HepG2 (cell line): ENCODE results near the gene SPTBN4. TPM values are rescaled to one million over a fixed set of nuclear protein-coding genes. Genes with fewer than 3 reads are reported as not detected.

Source experiments
- ATAC-seq: fragments of 200-7000 bp; cut with Tn5 transposase; 3 replicates; pipeline ENCODE4 v1.9.1; 2020; ENCODE audit warnings: mild to moderate bottlenecking, moderate library complexity
- BruUV-seq: library from RNA; stranded (reverse); fragments of 400-500 nt; replicated peaks from 2 replicates; lab custom pipeline; 2021; lab: Mats Ljungman, UMichigan
- CTCF ChIA-PET: fragments of 300-600 bp; formaldehyde crosslinking; extraction: SDS; loops from one replicate; lab custom pipeline; 2021; ENCODE audit warnings: low total read pairs, inconsistent platforms, low intra/inter-chr PET ratio; lab: Yijun Ruan, JAX
- POLR2A ChIA-PET: fragments of 350-600 bp; sonication (Branson Sonifier 250); formaldehyde crosslinking; loops from one replicate; lab custom pipeline; 2020; ENCODE audit warnings: antibody characterized with exemption, inconsistent platforms; lab: Yijun Ruan, JAX
- DNase-seq: peaks from one replicate; pipeline ENCODE4 v3.0.0-alpha.2; 2015; ENCODE audit warnings: low spot score
- FAIRE-seq: peaks from 3 replicates; lab custom pipeline; 2011; peaks lifted over from hg19 to GRCh38; lab: Jason Lieb, UNC
- H2AFZ ChIP-seq: one replicate; pipeline ENCODE4 v1.6.1; 2011; ENCODE audit warnings: low read length, inconsistent platforms
- H3K27ac ChIP-seq: fragments of 300-600 bp; 3 replicates; pipeline ENCODE4 v1.8.0; 2011; ENCODE audit warnings: mixed run types, mild to moderate bottlenecking, mixed read lengths, low read length, inconsistent platforms; ENCODE audit not compliant: insufficient read depth; ENCODE audit errors: extremely low read length
- H3K27me3 ChIP-seq, 2 experiments: fragments of 200-600 bp in 1 of 2; 2 replicates in 1 of 2; 3 replicates in 1 of 2; pipeline versions ENCODE4 v1.6.0 to v1.8.0; 2011; ENCODE audit warnings: low read length in 2 of 2, mild to moderate bottlenecking in 2 of 2, moderate library complexity in 2 of 2, inconsistent platforms in 1 of 2; ENCODE audit not compliant: insufficient read depth in 2 of 2, control insufficient read depth in 1 of 2
- H3K36me3 ChIP-seq, 2 experiments: fragments of 200-600 bp in 1 of 2; replicated peaks in 1 of 2; 2 replicates in 1 of 2; 3 replicates in 1 of 2; pipeline versions ENCODE4 v1.5.1 to v1.8.0; 2011; ENCODE audit warnings: low read length in 2 of 2, inconsistent platforms in 1 of 2; ENCODE audit not compliant: insufficient read depth in 2 of 2, control insufficient read depth in 1 of 2
- H3K4me1 ChIP-seq: 2 replicates; pipeline ENCODE4 v1.5.1; 2012; ENCODE audit warnings: low read length, inconsistent platforms; ENCODE audit not compliant: insufficient read depth
- H3K4me2 ChIP-seq: 2 replicates; pipeline ENCODE4 v1.6.0; 2011; ENCODE audit warnings: low read depth, low read length, inconsistent platforms
- H3K4me3 ChIP-seq, 3 experiments: fragments of 200-600 bp in 1 of 3; sonication (generic), shearing (Covaris generic) in 1 of 3; replicated peaks in 1 of 3; 2 replicates each; pipeline ENCODE4 v1.5.1; 2011 to 2016; ENCODE audit warnings: low read length in 3 of 3, inconsistent platforms in 2 of 3, low read depth in 2 of 3, mild to moderate bottlenecking in 2 of 3, control low read depth in 1 of 3, mixed read lengths in 1 of 3; ENCODE audit not compliant: insufficient read depth in 1 of 3
- H3K79me2 ChIP-seq: one replicate; pipeline ENCODE4 v1.6.1; 2011; ENCODE audit warnings: low read length, inconsistent platforms; ENCODE audit not compliant: insufficient read depth
- H3K9ac ChIP-seq: 2 replicates; pipeline ENCODE4 v1.6.0; 2011; ENCODE audit warnings: mild to moderate bottlenecking, low read depth, low read length, inconsistent platforms; ENCODE audit not compliant: insufficient read depth
- H3K9me3 ChIP-seq: 2 replicates; pipeline ENCODE4 v1.5.1; 2012; ENCODE audit warnings: mild to moderate bottlenecking, low read length
- H4K20me1 ChIP-seq: 2 replicates; pipeline ENCODE4 v1.6.0; 2011; ENCODE audit warnings: inconsistent platforms, mild to moderate bottlenecking, low read length, moderate library complexity; ENCODE audit not compliant: insufficient read depth
- HNF4A ChIP-seq: sonication (generic); formaldehyde crosslinking; IDR thresholded peaks from 2 replicates; pipeline ENCODE4 v1.4.0; 2020; ENCODE audit warnings: missing genetic modification reagents
- KMT2B ChIP-seq: IDR thresholded peaks from 2 replicates; pipeline ENCODE4 v1.6.1; 2016; ENCODE audit warnings: missing genetic modification reagents, missing compliant biosample characterization
- MEIS1 ChIP-seq: sonication (generic); formaldehyde crosslinking; IDR thresholded peaks from 2 replicates; pipeline ENCODE4 v1.9.0; 2021; ENCODE audit warnings: mild to moderate bottlenecking, missing genetic modification reagents, moderate library complexity, borderline replicate concordance
- NCOA5 ChIP-seq: sonication (generic); formaldehyde crosslinking; IDR thresholded peaks from 2 replicates; pipeline ENCODE4 v1.4.0; 2020; ENCODE audit warnings: missing genetic modification reagents
- THAP8 ChIP-seq: sonication (generic); formaldehyde crosslinking; IDR thresholded peaks from 2 replicates; pipeline ENCODE4 v1.5.1; 2020; ENCODE audit warnings: missing genetic modification reagents, mild to moderate bottlenecking, borderline replicate concordance
- TOE1 ChIP-seq: sonication (generic); formaldehyde crosslinking; IDR thresholded peaks from 2 replicates; pipeline ENCODE4 v1.4.0; 2020; ENCODE audit warnings: mild to moderate bottlenecking, missing genetic modification reagents
- ZBTB1 ChIP-seq: sonication (generic); formaldehyde crosslinking; IDR thresholded peaks from 2 replicates; pipeline ENCODE4 v1.4.0; 2020; ENCODE audit warnings: missing genetic modification reagents, borderline replicate concordance
- ZKSCAN1 ChIP-seq: fragments of 150-350 bp; IDR thresholded peaks from 2 replicates; pipeline ENCODE4 v1.6.1; 2014; ENCODE audit warnings: low read length
- WGBS: methylation state at CpG from one replicate; pipeline ENCODE4 v1.1.6; 2017; ENCODE audit warnings: low lambda C conversion rate; 5-methylcytosine and 5-hydroxymethylcytosine counted together
- in situ Hi-C: cut with HindIII; loops from 2 replicates; pipeline ENCODE4 v1.10.0; 2017; ENCODE audit warnings: low pct_unique_long_range_greater_than_20kb; ENCODE audit not compliant: extremely low pct_ligation_motif_present
- intact Hi-C: fragments of 100-400 bp; cut with micrococcal nuclease; formaldehyde crosslinking; loops from one replicate; pipeline ENCODE4 v1.10.0; 2022; ENCODE audit not compliant: unreplicated experiment
- polyA plus RNA-seq, 8 experiments: library from polyadenylated mRNA; depleted of rRNA in 3 of 8; stranded (reverse) in 7 of 8; unstranded in 1 of 8; fragments of >200 nt; fragmentation: Illumina TruSeq in 4 of 8; extraction: Trizol in 4 of 8; gene quantifications; 2 replicates each; pipeline versions ENCODE4 v1.2.1 to v1.2.3, GENCODE V29; 2011 to 2016; ENCODE audit warnings: low read depth in 4 of 8, missing spikeins in 1 of 8, mixed read lengths in 1 of 8; ENCODE audit not compliant: insufficient read depth in 1 of 8
- total RNA-seq, 5 experiments: library from RNA; depleted of rRNA; stranded (reverse); fragments of >200 nt; fragmentation: Illumina TruSeq; extraction: Trizol; gene quantifications; 2 replicates each; pipeline ENCODE4 v1.2.3, GENCODE V29; 2016; ENCODE audit warnings: low read depth in 1 of 5

Gene SPTBN4
- total and polyA plus RNA-seq, 2 of the 13 experiments (the other 11 are each of a cell fraction or from before 2014, with no cell fraction given): 0.11 TPM

GRCh38 chr19:40493778-40494177 is 27.0 kb downstream of the SPTBN4 start:
- no peaks in the 10 kb centered on the region for H3K79me2 ChIP-seq
- ATAC-seq (peak; percentile 60), FAIRE-seq (no peak), DNase-seq (no peak)
- 0% methylated on average over 3 of the region's 4 CpGs for WGBS
- no TSS peak for BruUV-seq
- H2AFZ ChIP-seq: no peak overlapping the region
- in situ Hi-C loops (no loop called here), intact Hi-C loops (no loop called here)
- H3K4me3 ChIP-seq: no peak overlapping the region
- H3K36me3 ChIP-seq: no peaks in the 10 kb centered on the region
- H3K27me3 ChIP-seq: 0 out of 5 replicates have a peak, but pooled peaks cover 1 to 2% of the 10 kb centered on the region in 2 experiments
- H3K27ac ChIP-seq: no peak overlapping the region
- POLR2A ChIA-PET: no interaction called here
- no peak overlapping the region for H3K9ac ChIP-seq
- TF ChIP-seq HNF4A (CRISPR knock-in tag) (peak; percentile 57; the same call in 1 of the 2 replicates), TOE1 (no peak), NCOA5 (CRISPR knock-in tag) (no peak), ZKSCAN1 (no peak)
- peaks cover 6% of the 10 kb centered on the region; the same call in 1 of the 2 replicates for H3K4me1 ChIP-seq
- no peaks in the 10 kb centered on the region for H3K9me3 ChIP-seq
- H4K20me1 ChIP-seq: no peaks in the 10 kb centered on the region
- CTCF ChIA-PET: no interaction called here
- H3K4me2 ChIP-seq: no peak overlapping the region

GRCh38 chr19:40494191-40494838 is 27.5 kb downstream of the SPTBN4 start:
- Histone ChIP-seq H3K27me3 (0 out of 5 replicates have a peak, but pooled peaks cover 1 to 2% of the 10 kb centered on the region in 2 experiments), H3K4me1 (peaks cover 6% of the 10 kb centered on the region; the same call in 1 of the 2 replicates), H3K36me3 (no peaks in the 10 kb centered on the region), H3K4me3 (no peak overlapping the region), H3K27ac (no peak overlapping the region), H4K20me1 (no peaks in the 10 kb centered on the region), H2AFZ (no peak overlapping the region), H3K9ac (no peak overlapping the region), H3K4me2 (no peak overlapping the region), H3K9me3 (no peaks in the 10 kb centered on the region), H3K79me2 (no peaks in the 10 kb centered on the region)
- POLR2A ChIA-PET: no interaction called here
- intact Hi-C loops (no loop called here), in situ Hi-C loops (no loop called here)
- ATAC-seq (no peak), DNase-seq (no peak), FAIRE-seq (no peak)
- CTCF ChIA-PET: no interaction called here
- TF ChIP-seq MEIS1 (no peak), KMT2B (CRISPR knock-in tag) (no peak), ZBTB1 (CRISPR knock-in tag) (no peak), THAP8 (CRISPR knock-in tag) (no peak)
- 6% methylated on average over 1 of the region's 1 CpG for WGBS
- no TSS peak for BruUV-seq
